MM.1S (cell line): Measurements from ENCODE around the gene STX8.

Source experiments
- DNase-seq: peaks from one replicate; pipeline ENCODE4 v3.0.0-alpha.2; 2015
- H2AFZ ChIP-seq: fragments of 300-600 bp; sonication (generic); 2 replicates; pipeline ENCODE4 v1.6.0; 2016; ENCODE audit warnings: antibody characterized with exemption, low read length
- H3F3A ChIP-seq: fragments of 300-600 bp; sonication (generic); 2 replicates; pipeline ENCODE4 v1.6.1; 2016; ENCODE audit warnings: mild to moderate bottlenecking, antibody characterized with exemption, low read length, moderate library complexity, mixed read lengths; ENCODE audit not compliant: insufficient read depth
- H3K27ac ChIP-seq: fragments of 300-600 bp; sonication (generic); 2 replicates; pipeline ENCODE4 v1.5.1; 2016; ENCODE audit warnings: mild to moderate bottlenecking, low read length
- H3K27me3 ChIP-seq: fragments of 300-600 bp; sonication (generic); replicated peaks from 2 replicates; pipeline ENCODE4 v1.6.0; 2016; ENCODE audit warnings: low read length; ENCODE audit not compliant: insufficient read depth
- H3K36me3 ChIP-seq: fragments of 300-600 bp; sonication (generic); replicated peaks from 2 replicates; pipeline ENCODE4 v1.6.1; 2016; ENCODE audit warnings: mild to moderate bottlenecking, low read length, mixed read lengths; ENCODE audit not compliant: insufficient read depth
- H3K4me1 ChIP-seq: fragments of 300-600 bp; sonication (generic); 2 replicates; pipeline ENCODE4 v1.6.1; 2016; ENCODE audit warnings: low read length, mixed read lengths
- H3K4me2 ChIP-seq: fragments of 300-600 bp; sonication (generic); 2 replicates; pipeline ENCODE4 v1.6.0; 2016; ENCODE audit warnings: low read depth, low read length
- H3K4me3 ChIP-seq: fragments of 300-600 bp; sonication (generic); 2 replicates; pipeline ENCODE4 v1.5.1; 2016; ENCODE audit warnings: low read length, mixed read lengths
- H3K79me2 ChIP-seq: fragments of 300-600 bp; sonication (generic); 2 replicates; pipeline ENCODE4 v1.6.1; 2016; ENCODE audit warnings: mixed run types, low read length, mixed read lengths
- H3K9ac ChIP-seq: fragments of 300-600 bp; sonication (generic); 2 replicates; pipeline ENCODE4 v1.6.1; 2016; ENCODE audit warnings: low read length, mixed read lengths
- H3K9me2 ChIP-seq: fragments of 300-600 bp; sonication (generic); replicated peaks from 2 replicates; pipeline ENCODE4 v1.6.1; 2016; ENCODE audit warnings: mild to moderate bottlenecking, low read length, mixed read lengths; ENCODE audit not compliant: insufficient read depth
- H3K9me3 ChIP-seq: fragments of 300-600 bp; sonication (generic); replicated peaks from 2 replicates; pipeline ENCODE4 v1.6.1; 2016; ENCODE audit warnings: mild to moderate bottlenecking, low read length, mixed read lengths; ENCODE audit not compliant: insufficient read depth
- H4K20me1 ChIP-seq: fragments of 300-600 bp; sonication (generic); 2 replicates; pipeline ENCODE4 v1.6.1; 2016; ENCODE audit warnings: mild to moderate bottlenecking, low read length, moderate library complexity, mixed read lengths; ENCODE audit not compliant: insufficient read depth
- CTCF ChIP-seq: fragments of 300-600 bp; sonication (generic); IDR thresholded peaks from 2 replicates; pipeline ENCODE4 v1.5.1; 2016; ENCODE audit warnings: antibody characterized with exemption, low read length, mixed read lengths
- EZH2 ChIP-seq: fragments of 300-600 bp; sonication (generic); optimal IDR thresholded peaks from 2 replicates; pipeline ENCODE3; 2017; ENCODE audit warnings: low read depth, mild to moderate bottlenecking, antibody characterized with exemption, low read length, mixed read lengths
- EZH2phosphoT487 ChIP-seq: fragments of 300-600 bp; sonication (generic); IDR thresholded peaks from 2 replicates; pipeline ENCODE4 v1.6.1; 2018; ENCODE audit warnings: antibody characterized with exemption, low read length

The STX8 gene

GRCh38 chr17:9444687-9445086 is 130.9 kb downstream of the STX8 start:
- Histone ChIP-seq H3K9me3 (no peaks in the 10 kb centered on the region), H3K27me3 (no peaks in the 10 kb centered on the region), H3K4me2 (no peak overlapping the region), H2AFZ (no peak overlapping the region), H3K4me1 (no peaks in the 10 kb centered on the region), H3K79me2 (no peaks in the 10 kb centered on the region), H3F3A (no peaks in the 10 kb centered on the region), H4K20me1 (no peaks in the 10 kb centered on the region), H3K9me2 (no peaks in the 10 kb centered on the region), H3K27ac (no peak overlapping the region), H3K9ac (no peak overlapping the region), H3K4me3 (no peak overlapping the region), H3K36me3 (no peaks in the 10 kb centered on the region)
- no peak for TF ChIP-seq CTCF
- no peak for TF ChIP-seq EZH2
- no peak for TF ChIP-seq EZH2phosphoT487
- DNase-seq = no peak

GRCh38 chr17:9443811-9444210 is 131.8 kb downstream of the STX8 start:
- Histone ChIP-seq H3K4me3 (no peak overlapping the region), H3K4me2 (no peak overlapping the region), H4K20me1 (no peaks in the 10 kb centered on the region), H3K27me3 (no peaks in the 10 kb centered on the region), H3K9ac (no peak overlapping the region), H3K4me1 (no peaks in the 10 kb centered on the region), H3K9me2 (no peaks in the 10 kb centered on the region), H3K27ac (no peak overlapping the region), H3K9me3 (no peaks in the 10 kb centered on the region), H3K79me2 (no peaks in the 10 kb centered on the region), H2AFZ (no peak overlapping the region), H3K36me3 (no peaks in the 10 kb centered on the region), H3F3A (no peaks in the 10 kb centered on the region)
- TF ChIP-seq EZH2 (no peak), CTCF (no peak), EZH2phosphoT487 (no peak)
- no peak for DNase-seq

GRCh38 chr17:9439851-9440250 is 135.8 kb downstream of the STX8 start:
- no peaks in the 10 kb centered on the region for H3K4me1 ChIP-seq
- H3K79me2 ChIP-seq = no peaks in the 10 kb centered on the region
- H3K9me3 ChIP-seq = no peaks in the 10 kb centered on the region
- no peak overlapping the region for H3K27ac ChIP-seq
- H2AFZ ChIP-seq = no peak overlapping the region
- no peak overlapping the region for H3K4me2 ChIP-seq
- no peak overlapping the region for H3K9ac ChIP-seq
- H3F3A ChIP-seq = no peaks in the 10 kb centered on the region
- peaks cover 16% of the 10 kb centered on the region for H3K27me3 ChIP-seq
- no peak for DNase-seq
- no peaks in the 10 kb centered on the region for H4K20me1 ChIP-seq
- H3K9me2 ChIP-seq = no peaks in the 10 kb centered on the region
- H3K36me3 ChIP-seq = no peaks in the 10 kb centered on the region
- no peak overlapping the region for H3K4me3 ChIP-seq
- no peak for TF ChIP-seq EZH2

- H3K9me2 ChIP-seq = no peaks in the 10 kb centered on the region
- H3K27ac ChIP-seq = no peak overlapping the region
- H3K9me3 ChIP-seq = no peaks in the 10 kb centered on the region
- H3F3A ChIP-seq = peaks cover 18% of the 10 kb centered on the region
- H3K4me2 ChIP-seq = no peak overlapping the region
- no peak overlapping the region for H3K9ac ChIP-seq
- TF ChIP-seq CTCF = no peak
- no peak for TF ChIP-seq EZH2
- no peak for TF ChIP-seq EZH2phosphoT487
- no peak for DNase-seq
- no peaks in the 10 kb centered on the region for H3K79me2 ChIP-seq
- H3K27me3 ChIP-seq = peaks cover 35% of the 10 kb centered on the region
- no peak overlapping the region for H2AFZ ChIP-seq
- peaks cover 16% of the 10 kb centered on the region for H4K20me1 ChIP-seq
- no peak overlapping the region for H3K4me3 ChIP-seq
- H3K4me1 ChIP-seq = peaks cover 18% of the 10 kb centered on the region
- H3K36me3 ChIP-seq = no peaks in the 10 kb centered on the region
These were observed 139.0 kb downstream of the STX8 start for GRCh38 chr17:9436630-9437029.
